Measurements from ENCODE around the gene STN1. TPM values are rescaled to one million over a fixed set of nuclear protein-coding genes. Genes with fewer than 3 reads are reported as not detected.

Gene STN1
- total RNA-seq, 1 donor from 2014 or later: 24.5 TPM

- peaks cover 16 to 20% of the 10 kb centered on the region in 2 donors for H3K4me1 ChIP-seq
- H3K27ac ChIP-seq: no peak overlapping the region
- H3K27me3 ChIP-seq: no peaks in the 10 kb centered on the region
- no peak for DNase-seq (ENCODE audit: low spot score in 2 of 2)
- H3K36me3 ChIP-seq: no peaks in the 10 kb centered on the region
- TF ChIP-seq CTCF (IDR thresholded peaks at IDR 0.05): no peak
- H3K4me3 ChIP-seq: no peak overlapping the region
- H3K9me3 ChIP-seq: no peaks in the 10 kb centered on the region
- intact Hi-C loops (cut with DNase I): no loop called here
Observed at GRCh38 chr10:103832806-103833205, 85.2 kb downstream of the STN1 start.

Other genes starting within 250 kb of the STN1 start
- 50.0 TPM for gene SH3PXD2A, start 62.6 kb downstream of the STN1 start, total RNA-seq
- gene SLK, start 49.0 kb upstream of the STN1 start, total RNA-seq: 26.1 TPM
- 0.64 TPM for gene COL17A1, start 167.7 kb upstream of the STN1 start, total RNA-seq
- 0.32 TPM for gene SFR1, start 204.0 kb upstream of the STN1 start, total RNA-seq

Measured in ascending aorta (tissue), 2 donors.